HG03103 (cell line): Measurements from ENCODE around the gene ZPBP2.
"Not testable (repeated sequence)": the region's sequence is repeated elsewhere in the genome, so short reads cannot be mapped to it uniquely, and the experiment has no call there.

Experiments used
- ATAC-seq: cut with Tn5 transposase; IDR thresholded peaks from one replicate; pipeline ENCODE4 v1.9.1; 2021; ENCODE audit warnings: low read depth; ENCODE audit not compliant: unreplicated experiment

The ZPBP2 gene

DNA sequence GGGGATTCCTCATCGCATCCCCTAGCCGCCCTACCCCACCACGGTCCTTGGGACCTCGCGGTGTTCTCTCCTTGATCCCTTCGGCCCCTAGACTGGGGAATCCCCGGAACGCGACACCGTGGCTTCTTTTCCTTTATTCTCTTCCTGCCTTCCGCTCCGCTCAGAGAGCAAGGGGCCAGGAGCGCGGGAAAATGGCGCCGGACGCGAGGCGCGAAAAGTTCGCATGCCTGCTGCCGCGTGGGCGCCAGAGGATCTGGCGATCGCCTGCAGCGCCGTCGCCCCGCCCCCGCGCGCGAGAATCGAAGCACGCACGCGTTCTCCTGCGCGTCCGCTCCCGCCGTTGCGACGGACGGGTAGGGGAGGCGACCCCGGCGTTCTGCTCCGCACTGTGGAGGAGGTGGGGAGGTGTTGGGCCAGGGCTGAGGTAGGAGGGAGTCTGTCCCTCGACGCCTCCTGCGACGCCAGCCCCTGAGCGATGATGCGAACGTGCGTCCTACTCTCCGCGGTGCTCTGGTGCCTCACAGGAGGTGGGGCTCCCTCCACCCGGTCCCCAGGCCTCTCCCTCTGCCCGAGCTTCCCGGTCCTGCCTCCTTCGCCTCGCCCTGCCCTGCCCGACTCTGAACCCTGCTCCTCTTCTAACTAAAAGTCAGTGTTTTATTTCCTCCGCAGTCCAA is at the start of gene ZPBP2:
Gene ZPBP2 (plus strand): TSS at position 323 of the 674 bp plus-strand sequence. CDS start 153 bp downstream, at position 476.
- ATAC-seq: no peak

GRCh38 chr17:39818358-39819000 is 49.5 kb upstream of the ZPBP2 start:
- no peak for ATAC-seq

GRCh38 chr17:39820541-39820940 is 47.5 kb upstream of the ZPBP2 start:
- no peak for ATAC-seq

GRCh38 chr17:39820987-39821386 is 47.0 kb upstream of the ZPBP2 start:
- no peak for ATAC-seq

- ATAC-seq: no peak
Measured at GRCh38 chr17:39822051-39822451, 46.0 kb upstream of the ZPBP2 start.

- no peak for ATAC-seq
Measured at GRCh38 chr17:39823407-39824054, 44.5 kb upstream of the ZPBP2 start.

DNA sequence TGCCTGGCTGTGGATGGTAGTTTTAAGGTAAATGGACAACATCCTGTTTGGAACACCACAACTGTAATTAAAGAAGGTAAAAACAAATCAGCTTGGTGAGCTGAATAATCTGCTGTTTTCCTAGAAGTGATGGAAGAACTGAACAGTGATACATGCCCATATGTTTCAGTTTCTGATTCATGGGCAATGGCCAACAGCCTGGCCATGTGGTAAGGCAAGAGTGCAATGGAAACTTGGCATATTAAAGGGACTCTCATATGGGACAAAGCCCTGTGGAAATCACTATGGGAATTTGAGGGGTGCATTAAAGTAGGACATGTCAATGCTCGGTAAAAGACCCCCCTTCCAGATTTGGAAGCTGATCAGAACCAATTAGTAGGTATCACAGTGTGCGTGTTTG is 41.7 kb upstream of the ZPBP2 start:
- ATAC-seq: no peak

DNA sequence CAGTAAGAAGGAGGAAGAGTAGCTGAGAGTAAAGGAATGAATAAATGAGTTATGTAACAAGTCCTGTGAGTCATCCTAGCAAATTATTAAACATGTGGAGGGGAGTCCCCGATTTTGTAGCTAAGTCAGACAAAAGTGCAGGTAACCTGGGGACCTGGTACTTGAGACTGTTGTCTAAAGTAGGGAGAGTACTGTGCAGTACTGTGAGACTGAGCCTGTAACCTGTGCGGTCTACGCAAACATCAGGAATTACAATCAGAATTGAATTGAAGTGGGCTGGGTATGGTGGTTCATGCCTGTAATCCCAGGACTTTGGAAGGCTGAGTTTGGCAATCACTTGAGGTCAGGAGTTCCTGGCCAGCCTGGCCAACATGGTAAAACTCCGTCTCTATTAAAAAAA is 39.6 kb upstream of the ZPBP2 start:
- no peak for ATAC-seq

DNA sequence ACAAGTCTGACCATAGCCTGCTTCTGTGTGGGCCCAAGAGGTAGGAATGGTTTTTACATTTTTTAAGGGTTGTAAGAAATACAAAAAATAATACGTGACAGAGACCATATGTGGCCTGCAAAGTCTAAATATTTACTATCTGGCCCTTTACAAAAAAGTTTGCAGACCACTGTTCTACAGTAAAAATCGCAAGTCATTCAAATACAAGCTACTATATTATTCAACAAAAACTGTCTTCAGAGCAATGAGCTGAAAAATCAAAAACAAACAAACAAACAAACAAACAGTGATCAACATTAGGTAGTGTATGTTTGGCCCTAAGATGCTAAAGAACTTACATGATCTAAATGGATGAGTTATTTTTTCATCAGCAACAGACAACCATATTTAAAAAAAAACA is 36.4 kb upstream of the ZPBP2 start:
- no peak for ATAC-seq

DNA sequence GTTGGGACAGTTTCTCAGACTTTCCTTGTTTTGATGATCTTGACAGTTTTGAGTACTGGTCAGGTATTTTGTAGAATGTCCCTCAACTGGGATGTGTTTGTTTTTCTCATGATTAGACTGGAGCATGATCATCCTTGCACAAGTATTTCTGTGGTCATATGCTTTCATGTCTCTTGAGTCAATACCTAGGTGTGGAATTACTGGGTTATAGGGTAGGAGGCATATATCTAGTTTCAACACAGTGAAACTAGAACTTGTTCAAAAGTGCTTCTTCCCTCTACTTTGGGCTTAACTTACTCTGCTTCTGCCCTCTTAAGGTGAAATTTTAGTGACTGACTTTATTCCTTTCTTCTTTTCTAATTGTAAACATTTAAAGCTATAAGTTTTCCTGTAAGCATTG is 34.0 kb upstream of the ZPBP2 start:
- no peak for ATAC-seq

DNA sequence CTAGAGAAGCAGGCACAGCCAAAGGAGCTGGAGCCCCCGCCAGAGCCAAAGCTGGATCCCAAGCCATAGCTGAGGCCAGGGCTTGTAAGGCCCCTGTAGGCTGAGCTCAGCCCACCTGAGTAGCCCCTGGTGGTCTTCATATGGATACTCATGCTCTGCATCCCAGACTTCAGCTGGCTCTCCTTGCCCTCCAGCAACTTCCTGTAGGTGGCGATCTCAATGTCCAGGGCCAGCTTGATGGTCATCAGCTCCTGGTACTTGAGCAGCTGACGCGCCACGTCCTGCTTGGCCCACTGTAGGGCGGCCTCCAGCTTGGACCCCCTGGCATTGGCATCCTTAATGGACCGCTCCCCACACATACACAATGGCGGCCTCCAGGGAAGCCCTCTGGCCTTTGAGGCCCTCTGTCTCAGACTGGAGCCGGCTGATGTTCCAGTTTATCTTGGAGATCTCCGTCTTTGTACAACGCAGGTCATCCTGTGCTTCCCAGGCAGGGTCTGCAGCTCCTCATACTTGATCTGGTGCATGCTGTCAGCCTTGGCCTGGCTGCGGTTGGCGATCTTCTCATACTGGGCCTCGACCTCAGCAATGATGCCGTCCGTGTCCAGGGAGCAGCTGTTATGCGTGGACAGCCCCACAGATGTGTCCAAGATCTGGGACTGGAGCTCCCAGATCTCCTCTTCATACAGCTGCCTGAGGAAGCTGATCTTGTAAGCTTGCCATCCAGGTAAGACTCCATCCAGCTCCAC is 32.8 kb upstream of the ZPBP2 start:
- no peak for ATAC-seq

DNA sequence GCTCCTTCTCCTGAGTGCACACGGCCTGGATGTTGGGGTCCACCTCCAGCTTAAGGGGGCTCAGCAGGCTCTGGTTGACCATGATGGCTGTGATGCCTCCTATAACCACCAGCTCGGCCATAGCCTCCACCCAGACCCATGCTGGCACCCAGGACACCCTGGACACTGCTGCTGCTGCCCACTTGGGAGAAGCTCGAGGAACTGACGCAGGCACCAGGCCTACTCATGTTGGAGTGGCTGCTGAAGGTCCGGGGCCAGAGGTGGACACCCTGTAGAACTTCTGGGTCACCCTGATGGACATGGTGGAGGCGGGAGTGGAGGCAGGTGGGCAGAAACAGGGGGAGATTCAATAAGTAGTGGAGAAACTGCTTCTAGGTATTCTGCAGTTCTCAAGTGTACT is 31.9 kb upstream of the ZPBP2 start:
- ATAC-seq: no peak

- ATAC-seq: no peak
Measured at GRCh38 chr17:39838057-39838456, 29.9 kb upstream of the ZPBP2 start.

GRCh38 chr17:39838784-39839183 is 29.2 kb upstream of the ZPBP2 start:
- ATAC-seq: no peak

- no peak for ATAC-seq
Measured at GRCh38 chr17:39841134-39841683, 26.8 kb upstream of the ZPBP2 start.

GRCh38 chr17:39845052-39845846 is 22.8 kb upstream of the ZPBP2 start:
- ATAC-seq: no peak

DNA sequence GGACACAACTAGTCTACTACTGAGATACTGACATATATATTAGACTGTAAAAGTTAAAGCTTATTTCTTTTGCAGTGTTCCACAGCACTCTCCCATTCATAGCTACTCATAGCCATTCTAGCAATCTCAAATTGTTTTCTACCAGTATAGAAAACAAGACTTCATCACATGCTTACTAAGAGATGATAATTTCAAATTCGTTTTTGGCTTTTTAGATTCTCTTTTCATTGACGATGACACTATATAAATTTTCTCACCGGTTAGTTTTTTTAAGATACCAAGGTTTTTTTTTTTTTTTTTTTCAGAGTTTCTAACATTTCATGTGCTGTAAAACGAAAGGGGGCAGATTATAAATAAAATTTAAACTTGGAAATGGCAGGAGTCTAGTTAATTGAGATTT is 21.8 kb upstream of the ZPBP2 start:
- ATAC-seq: no peak

DNA sequence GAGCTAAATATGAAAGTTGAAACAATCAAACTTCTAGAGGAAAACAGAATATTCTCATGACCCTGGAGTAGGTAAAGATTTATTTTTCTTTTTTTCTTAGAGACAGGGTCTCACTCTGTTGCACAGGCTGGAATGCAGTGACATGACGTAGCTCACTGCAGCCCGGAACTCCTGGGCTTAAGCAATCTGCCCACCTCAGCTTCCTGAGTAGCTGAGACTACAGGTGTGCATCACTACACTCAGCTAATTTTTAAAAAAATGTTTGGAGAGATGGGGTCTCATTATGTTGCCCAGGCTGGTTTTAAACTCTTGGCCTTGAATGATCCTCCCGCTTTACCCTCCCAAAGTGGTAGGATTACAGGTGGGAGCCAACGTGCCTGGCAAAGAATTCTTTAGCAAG is 19.4 kb upstream of the ZPBP2 start:
- ATAC-seq: no peak

GRCh38 chr17:39850186-39850585 is 17.8 kb upstream of the ZPBP2 start:
- ATAC-seq: not testable (repeated sequence)

DNA sequence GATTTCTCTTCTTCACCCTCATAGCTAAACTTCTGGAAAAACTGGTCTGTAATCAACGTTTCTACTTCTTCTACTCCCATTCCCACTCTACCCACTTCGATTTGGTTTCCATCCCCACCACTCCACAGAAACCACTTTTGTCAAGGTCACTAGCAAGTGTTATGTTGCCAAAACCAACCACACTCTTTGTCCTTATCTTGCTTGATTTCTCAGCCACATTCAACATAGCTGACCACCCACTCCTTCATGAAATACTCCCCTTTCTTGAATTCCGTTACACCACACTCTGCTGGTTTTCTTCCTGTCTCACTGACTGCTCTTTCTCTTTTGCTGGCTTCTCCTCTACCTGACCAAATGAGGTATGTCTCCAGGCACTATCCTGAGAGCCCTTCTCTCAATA is 15.8 kb upstream of the ZPBP2 start:
- ATAC-seq: no peak
